ENCODE data around the gene GSTM3.

DNA sequence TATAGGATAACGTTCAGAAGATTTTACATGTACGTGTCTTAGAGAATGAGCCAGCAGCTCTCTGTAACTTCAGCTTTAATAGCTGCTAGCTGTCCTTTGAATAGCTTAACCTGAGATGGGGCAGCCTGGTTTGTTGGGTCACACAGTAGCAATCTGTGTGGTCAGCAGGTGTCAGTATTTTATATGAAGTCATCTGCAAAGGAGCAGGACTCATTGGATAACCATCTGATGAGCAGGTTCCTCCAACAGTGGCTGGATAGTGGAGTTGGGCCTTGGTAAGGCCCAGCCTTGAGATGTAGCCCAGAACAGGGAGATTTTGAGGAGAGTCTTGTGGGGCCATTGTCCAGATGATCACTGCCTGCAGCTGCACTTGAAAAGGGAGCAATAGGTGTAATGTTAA, 22.3 kb downstream of the GSTM3 start:
- TF ChIP-seq, protein P1, sequence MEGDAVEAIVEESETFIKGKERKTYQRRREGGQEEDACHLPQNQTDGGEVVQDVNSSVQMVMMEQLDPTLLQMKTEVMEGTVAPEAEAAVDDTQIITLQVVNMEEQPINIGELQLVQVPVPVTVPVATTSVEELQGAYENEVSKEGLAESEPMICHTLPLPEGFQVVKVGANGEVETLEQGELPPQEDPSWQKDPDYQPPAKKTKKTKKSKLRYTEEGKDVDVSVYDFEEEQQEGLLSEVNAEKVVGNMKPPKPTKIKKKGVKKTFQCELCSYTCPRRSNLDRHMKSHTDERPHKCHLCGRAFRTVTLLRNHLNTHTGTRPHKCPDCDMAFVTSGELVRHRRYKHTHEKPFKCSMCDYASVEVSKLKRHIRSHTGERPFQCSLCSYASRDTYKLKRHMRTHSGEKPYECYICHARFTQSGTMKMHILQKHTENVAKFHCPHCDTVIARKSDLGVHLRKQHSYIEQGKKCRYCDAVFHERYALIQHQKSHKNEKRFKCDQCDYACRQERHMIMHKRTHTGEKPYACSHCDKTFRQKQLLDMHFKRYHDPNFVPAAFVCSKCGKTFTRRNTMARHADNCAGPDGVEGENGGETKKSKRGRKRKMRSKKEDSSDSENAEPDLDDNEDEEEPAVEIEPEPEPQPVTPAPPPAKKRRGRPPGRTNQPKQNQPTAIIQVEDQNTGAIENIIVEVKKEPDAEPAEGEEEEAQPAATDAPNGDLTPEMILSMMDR (IDR thresholded peaks at IDR 0.05; ENCODE audit: low read depth, low read length, poor library complexity, severe bottlenecking), result no peak
- no peak for TF ChIP-seq EZH2phosphoT487 (IDR thresholded peaks at IDR 0.05; ENCODE audit: borderline replicate concordance, low read length)

Data from DOHH2 (cell line).